Fibroblast of pulmonary artery (primary cell): ENCODE data around the gene MTNR1A.

Experiments used
- DNase-seq: peaks from one replicate; pipeline ENCODE4 v3.0.0-alpha.2; 2010; ENCODE audit warnings: low read depth
- H3K4me3 ChIP-seq: replicated peaks from 2 replicates; pipeline ENCODE4 v1.5.1; 2011; ENCODE audit warnings: low read depth, mild to moderate bottlenecking, control low read depth, low read length, moderate library complexity
- CTCF ChIP-seq: IDR thresholded peaks from 2 replicates; pipeline ENCODE4 v1.5.1; 2011; ENCODE audit warnings: mild to moderate bottlenecking, control low read depth, low read length, inconsistent platforms; ENCODE audit errors: missing control alignments

MTNR1A gene

GRCh38 chr4:186483656-186484055 is 71.7 kb downstream of the MTNR1A start:
- DNase-seq = no peak
- TF ChIP-seq CTCF = no peak
- H3K4me3 ChIP-seq = no peak overlapping the region
